ENCODE results near the gene C11orf86.

- no peak for TF ChIP-seq POLR2A (IDR thresholded peaks at IDR 0.05; ENCODE audit: low read depth)
- TF ChIP-seq CTCF (IDR thresholded peaks at IDR 0.05): no peak
- no peak for TF ChIP-seq EP300 (IDR thresholded peaks at IDR 0.05)
Measured at GRCh38 chr11:67023957-67024353, 48.9 kb downstream of the C11orf86 start.
